ENCODE measurements around the gene SLC49A3. TPM values are rescaled to one million over a fixed set of nuclear protein-coding genes. Genes with fewer than 3 reads are reported as not detected.

Gene SLC49A3
- total and polyA plus RNA-seq, 2 of the 8 experiments (the other 6 are each of a cell fraction or from before 2014, with no cell fraction given), result 5.0 to 8.8 TPM

DNA sequence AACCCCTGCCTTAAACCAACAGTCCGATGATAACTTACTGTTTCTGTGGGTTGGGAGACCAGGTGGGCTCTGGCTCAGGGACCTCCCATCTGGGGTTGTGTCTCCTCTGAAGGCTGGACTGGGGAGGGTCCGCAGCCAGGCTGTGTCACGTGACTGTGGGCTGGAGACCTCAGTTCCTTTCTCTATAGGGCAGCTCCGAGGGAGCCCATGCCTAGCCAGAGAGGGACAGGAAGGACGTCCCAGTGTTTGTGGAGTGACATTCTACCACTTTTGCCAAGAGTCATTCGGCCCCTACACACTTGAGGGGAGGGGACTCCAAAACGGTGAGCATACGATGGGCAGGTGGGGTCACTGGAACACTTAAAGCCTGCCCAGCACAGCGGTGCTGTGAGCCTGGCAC is 21.2 kb upstream of the SLC49A3 start (continued):
- TF ChIP-seq, protein P1, sequence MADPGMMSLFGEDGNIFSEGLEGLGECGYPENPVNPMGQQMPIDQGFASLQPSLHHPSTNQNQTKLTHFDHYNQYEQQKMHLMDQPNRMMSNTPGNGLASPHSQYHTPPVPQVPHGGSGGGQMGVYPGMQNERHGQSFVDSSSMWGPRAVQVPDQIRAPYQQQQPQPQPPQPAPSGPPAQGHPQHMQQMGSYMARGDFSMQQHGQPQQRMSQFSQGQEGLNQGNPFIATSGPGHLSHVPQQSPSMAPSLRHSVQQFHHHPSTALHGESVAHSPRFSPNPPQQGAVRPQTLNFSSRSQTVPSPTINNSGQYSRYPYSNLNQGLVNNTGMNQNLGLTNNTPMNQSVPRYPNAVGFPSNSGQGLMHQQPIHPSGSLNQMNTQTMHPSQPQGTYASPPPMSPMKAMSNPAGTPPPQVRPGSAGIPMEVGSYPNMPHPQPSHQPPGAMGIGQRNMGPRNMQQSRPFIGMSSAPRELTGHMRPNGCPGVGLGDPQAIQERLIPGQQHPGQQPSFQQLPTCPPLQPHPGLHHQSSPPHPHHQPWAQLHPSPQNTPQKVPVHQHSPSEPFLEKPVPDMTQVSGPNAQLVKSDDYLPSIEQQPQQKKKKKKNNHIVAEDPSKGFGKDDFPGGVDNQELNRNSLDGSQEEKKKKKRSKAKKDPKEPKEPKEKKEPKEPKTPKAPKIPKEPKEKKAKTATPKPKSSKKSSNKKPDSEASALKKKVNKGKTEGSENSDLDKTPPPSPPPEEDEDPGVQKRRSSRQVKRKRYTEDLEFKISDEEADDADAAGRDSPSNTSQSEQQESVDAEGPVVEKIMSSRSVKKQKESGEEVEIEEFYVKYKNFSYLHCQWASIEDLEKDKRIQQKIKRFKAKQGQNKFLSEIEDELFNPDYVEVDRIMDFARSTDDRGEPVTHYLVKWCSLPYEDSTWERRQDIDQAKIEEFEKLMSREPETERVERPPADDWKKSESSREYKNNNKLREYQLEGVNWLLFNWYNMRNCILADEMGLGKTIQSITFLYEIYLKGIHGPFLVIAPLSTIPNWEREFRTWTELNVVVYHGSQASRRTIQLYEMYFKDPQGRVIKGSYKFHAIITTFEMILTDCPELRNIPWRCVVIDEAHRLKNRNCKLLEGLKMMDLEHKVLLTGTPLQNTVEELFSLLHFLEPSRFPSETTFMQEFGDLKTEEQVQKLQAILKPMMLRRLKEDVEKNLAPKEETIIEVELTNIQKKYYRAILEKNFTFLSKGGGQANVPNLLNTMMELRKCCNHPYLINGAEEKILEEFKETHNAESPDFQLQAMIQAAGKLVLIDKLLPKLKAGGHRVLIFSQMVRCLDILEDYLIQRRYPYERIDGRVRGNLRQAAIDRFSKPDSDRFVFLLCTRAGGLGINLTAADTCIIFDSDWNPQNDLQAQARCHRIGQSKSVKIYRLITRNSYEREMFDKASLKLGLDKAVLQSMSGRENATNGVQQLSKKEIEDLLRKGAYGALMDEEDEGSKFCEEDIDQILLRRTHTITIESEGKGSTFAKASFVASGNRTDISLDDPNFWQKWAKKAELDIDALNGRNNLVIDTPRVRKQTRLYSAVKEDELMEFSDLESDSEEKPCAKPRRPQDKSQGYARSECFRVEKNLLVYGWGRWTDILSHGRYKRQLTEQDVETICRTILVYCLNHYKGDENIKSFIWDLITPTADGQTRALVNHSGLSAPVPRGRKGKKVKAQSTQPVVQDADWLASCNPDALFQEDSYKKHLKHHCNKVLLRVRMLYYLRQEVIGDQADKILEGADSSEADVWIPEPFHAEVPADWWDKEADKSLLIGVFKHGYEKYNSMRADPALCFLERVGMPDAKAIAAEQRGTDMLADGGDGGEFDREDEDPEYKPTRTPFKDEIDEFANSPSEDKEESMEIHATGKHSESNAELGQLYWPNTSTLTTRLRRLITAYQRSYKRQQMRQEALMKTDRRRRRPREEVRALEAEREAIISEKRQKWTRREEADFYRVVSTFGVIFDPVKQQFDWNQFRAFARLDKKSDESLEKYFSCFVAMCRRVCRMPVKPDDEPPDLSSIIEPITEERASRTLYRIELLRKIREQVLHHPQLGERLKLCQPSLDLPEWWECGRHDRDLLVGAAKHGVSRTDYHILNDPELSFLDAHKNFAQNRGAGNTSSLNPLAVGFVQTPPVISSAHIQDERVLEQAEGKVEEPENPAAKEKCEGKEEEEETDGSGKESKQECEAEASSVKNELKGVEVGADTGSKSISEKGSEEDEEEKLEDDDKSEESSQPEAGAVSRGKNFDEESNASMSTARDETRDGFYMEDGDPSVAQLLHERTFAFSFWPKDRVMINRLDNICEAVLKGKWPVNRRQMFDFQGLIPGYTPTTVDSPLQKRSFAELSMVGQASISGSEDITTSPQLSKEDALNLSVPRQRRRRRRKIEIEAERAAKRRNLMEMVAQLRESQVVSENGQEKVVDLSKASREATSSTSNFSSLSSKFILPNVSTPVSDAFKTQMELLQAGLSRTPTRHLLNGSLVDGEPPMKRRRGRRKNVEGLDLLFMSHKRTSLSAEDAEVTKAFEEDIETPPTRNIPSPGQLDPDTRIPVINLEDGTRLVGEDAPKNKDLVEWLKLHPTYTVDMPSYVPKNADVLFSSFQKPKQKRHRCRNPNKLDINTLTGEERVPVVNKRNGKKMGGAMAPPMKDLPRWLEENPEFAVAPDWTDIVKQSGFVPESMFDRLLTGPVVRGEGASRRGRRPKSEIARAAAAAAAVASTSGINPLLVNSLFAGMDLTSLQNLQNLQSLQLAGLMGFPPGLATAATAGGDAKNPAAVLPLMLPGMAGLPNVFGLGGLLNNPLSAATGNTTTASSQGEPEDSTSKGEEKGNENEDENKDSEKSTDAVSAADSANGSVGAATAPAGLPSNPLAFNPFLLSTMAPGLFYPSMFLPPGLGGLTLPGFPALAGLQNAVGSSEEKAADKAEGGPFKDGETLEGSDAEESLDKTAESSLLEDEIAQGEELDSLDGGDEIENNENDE (IDR thresholded peaks at IDR 0.05; ENCODE audit: insufficient replicate concordance, low read length), result no peak
- TF ChIP-seq, protein P2, sequence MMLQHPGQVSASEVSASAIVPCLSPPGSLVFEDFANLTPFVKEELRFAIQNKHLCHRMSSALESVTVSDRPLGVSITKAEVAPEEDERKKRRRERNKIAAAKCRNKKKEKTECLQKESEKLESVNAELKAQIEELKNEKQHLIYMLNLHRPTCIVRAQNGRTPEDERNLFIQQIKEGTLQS (IDR thresholded peaks at IDR 0.05; ENCODE audit: insufficient read depth, low read depth, low read length), result no peak
- TF ChIP-seq EP300 (IDR thresholded peaks at IDR 0.05; ENCODE audit: borderline replicate concordance in 1 of 2, low read depth in 2 of 2, low read length in 2 of 2) (no peak), RNF2 (IDR thresholded peaks at IDR 0.05; ENCODE audit: borderline replicate concordance, low read depth, low read length, missing control alignments, poor library complexity, severe bottlenecking) (no peak), SUZ12 (IDR thresholded peaks at IDR 0.05; ENCODE audit: low read length) (no peak), NRF1 (IDR thresholded peaks at IDR 0.05; ENCODE audit: low read depth, low read length) (no peak), RBBP5 (IDR thresholded peaks at IDR 0.05; ENCODE audit: borderline replicate concordance, low read depth, low read length) (no peak)

Data from H1 (cell line).